NOMO-1 treated with DMSO at 0.1 percent for 48 hours (cell line): ENCODE measurements around the gene EED.
A peak's percentile ranks its signal among the peaks of the same experiment; 100 is the strongest.

Experiments used
- DNase-seq: peaks from one replicate; lab custom pipeline; 2025; ENCODE audit not compliant: unreplicated experiment; lab: John Stamatoyannopoulos, UW

The EED gene, protein sequence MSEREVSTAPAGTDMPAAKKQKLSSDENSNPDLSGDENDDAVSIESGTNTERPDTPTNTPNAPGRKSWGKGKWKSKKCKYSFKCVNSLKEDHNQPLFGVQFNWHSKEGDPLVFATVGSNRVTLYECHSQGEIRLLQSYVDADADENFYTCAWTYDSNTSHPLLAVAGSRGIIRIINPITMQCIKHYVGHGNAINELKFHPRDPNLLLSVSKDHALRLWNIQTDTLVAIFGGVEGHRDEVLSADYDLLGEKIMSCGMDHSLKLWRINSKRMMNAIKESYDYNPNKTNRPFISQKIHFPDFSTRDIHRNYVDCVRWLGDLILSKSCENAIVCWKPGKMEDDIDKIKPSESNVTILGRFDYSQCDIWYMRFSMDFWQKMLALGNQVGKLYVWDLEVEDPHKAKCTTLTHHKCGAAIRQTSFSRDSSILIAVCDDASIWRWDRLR

GRCh38 chr11:86244522-86245368 lies at the start of gene EED:
Gene EED (plus strand): TSS chr11:86244753. CDS start chr11:86245230, 477 bp downstream.
- peak; percentile 98 for DNase-seq

- DNase-seq: no peak
These were observed 49.6 kb upstream of the EED start for GRCh38 chr11:86194998-86195397.

GRCh38 chr11:86196085-86196696 lies 48.4 kb upstream of the EED start:
- DNase-seq: no peak

DNA sequence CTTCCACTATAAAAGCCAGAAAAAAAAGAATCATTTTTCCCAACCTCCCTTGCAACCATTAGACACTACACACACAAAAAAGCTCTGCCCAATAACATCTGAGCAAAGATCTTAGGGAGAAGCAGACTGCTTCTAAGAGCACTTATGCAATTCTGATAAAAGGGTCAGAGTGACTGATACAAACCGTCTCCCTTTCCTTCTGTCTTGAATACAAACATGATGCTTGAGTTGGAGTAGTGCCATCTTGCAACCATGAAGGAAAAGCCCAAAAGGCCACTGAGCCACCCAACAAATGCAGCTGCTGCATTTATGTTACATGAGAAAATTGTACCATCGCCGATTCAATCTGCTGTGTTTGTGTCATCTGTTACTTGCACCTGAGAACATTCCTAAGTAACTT lies 47.6 kb upstream of the EED start:
- peak; percentile 20 for DNase-seq

- peak; percentile 36 for DNase-seq
These were observed 47.1 kb upstream of the EED start for GRCh38 chr11:86197448-86197847.

GRCh38 chr11:86198139-86198538 lies 46.4 kb upstream of the EED start:
- no peak for DNase-seq

DNA sequence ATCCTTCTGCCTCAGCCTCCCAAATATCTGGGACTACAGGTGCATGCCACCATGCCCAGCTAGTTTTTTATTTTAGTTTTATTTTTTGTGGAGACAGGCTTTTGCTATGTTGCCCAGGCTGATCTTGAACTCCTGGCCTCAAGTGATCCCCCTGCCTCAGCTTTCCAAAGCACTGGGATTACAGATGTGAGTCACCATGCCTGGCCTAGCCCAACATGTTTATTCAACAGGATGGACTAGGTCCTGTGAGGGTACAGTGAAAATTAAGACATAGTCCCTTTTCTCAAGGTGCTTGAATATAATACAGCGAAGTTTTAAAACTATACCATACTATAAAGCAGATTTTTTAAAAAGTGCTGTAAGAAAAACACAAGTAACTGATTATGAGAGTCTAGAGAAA lies 45.2 kb upstream of the EED start:
- DNase-seq: no peak

DNA sequence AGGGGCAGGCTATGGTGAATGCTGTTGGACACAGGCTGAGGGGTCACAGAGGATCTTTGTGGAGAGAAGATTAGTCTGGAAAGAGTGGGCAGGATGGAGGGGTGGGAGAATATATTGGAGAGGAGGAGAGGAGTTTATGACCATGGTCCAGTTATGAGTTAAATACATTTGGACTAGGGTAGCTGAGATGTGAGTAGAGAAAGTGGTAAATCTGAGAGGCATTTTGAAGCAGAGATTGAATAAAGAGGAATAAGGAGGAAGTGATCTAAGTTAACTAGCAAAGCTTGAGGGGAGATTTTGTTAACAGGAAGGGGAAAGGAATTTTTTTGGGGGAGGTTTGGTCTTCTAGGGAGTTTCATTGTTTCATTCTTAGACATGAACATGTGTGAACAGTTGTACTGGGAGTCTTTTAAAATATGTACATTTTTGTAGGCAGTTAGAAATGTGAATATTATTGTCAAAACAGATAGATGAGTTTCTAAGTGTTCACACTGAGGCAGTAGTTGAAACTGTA lies 43.1 kb upstream of the EED start:
- DNase-seq: peak; percentile 49

DNA sequence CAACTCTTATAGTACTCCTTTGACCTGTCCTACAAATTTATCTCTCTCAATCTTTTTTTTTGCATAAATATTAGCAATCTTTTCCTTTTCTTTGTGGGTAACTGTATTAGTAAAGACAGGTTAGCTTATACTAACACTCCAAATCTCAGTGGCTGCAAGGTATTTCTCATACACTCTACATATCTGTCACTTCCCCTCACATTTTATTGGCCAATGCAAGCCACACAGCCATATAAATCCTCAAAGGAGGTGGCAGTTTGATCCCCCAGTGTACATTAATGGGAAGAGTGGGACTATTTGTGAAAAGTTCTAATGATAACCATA lies 42.6 kb upstream of the EED start:
- DNase-seq: peak; percentile 71

- DNase-seq: peak; percentile 35
These were observed 40.2 kb upstream of the EED start for GRCh38 chr11:86204356-86204755.

- DNase-seq: peak; percentile 82
These were observed 38.9 kb upstream of the EED start for GRCh38 chr11:86205421-86206336.

DNA sequence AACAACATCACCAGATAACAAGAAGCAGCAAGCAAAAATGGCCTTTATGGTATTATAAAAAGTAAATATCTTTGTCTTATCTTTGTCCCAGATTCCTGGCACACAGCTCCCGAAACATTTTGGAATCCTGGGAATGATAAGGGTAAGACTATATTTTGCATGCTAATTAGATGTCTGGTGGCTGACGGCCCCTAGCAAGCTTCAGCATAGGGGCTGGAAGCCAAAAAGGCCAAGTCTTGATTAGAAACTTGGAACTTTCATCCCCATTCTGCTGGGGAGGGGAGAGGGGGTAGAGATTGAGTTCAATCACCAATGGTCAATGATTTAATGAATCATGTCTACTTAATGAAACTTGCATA lies 38.2 kb upstream of the EED start:
- DNase-seq: no peak

DNA sequence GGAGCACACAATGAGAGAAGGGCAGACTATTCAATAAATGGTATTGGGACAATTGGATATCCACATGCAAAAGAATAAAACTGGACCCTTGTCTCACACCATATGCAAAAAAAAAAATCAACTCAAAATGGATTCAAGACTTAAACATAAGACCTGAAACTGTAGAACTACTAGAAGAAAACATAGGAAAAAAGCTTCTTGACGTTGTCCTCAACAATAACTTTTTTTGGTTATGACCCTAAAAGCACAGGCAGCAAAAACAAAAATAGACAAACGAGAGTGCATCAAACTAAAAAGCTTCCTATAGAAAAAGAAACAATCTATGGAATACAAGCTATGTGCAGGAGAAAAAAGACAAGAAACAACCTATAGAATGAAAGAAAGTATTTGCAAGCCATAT lies 37.1 kb upstream of the EED start:
- no peak for DNase-seq

GRCh38 chr11:86208572-86208971 lies 36.0 kb upstream of the EED start:
- DNase-seq: no peak

GRCh38 chr11:86209806-86210657 lies 34.5 kb upstream of the EED start:
- DNase-seq: no peak

GRCh38 chr11:86210898-86211297 lies 33.7 kb upstream of the EED start:
- no peak for DNase-seq

GRCh38 chr11:86211619-86212018 lies 32.9 kb upstream of the EED start:
- DNase-seq: no peak

- no peak for DNase-seq
These were observed 32.4 kb upstream of the EED start for GRCh38 chr11:86212019-86212611.

- no peak for DNase-seq
These were observed 29.8 kb upstream of the EED start for GRCh38 chr11:86214710-86215109.
